CD1c-positive myeloid dendritic cell (primary cell): ENCODE data around the gene P4HB.
A peak's percentile ranks its signal among the peaks of the same experiment; 100 is the strongest.

ENCODE experiments used
- DNase-seq: peaks from one replicate; pipeline ENCODE4 v3.0.0-alpha.2; 2016; ENCODE audit errors: extremely low spot score

Gene P4HB

GRCh38 chr17:81898029-81898866 lies 37.9 kb upstream of the P4HB start:
- no peak for DNase-seq

DNA sequence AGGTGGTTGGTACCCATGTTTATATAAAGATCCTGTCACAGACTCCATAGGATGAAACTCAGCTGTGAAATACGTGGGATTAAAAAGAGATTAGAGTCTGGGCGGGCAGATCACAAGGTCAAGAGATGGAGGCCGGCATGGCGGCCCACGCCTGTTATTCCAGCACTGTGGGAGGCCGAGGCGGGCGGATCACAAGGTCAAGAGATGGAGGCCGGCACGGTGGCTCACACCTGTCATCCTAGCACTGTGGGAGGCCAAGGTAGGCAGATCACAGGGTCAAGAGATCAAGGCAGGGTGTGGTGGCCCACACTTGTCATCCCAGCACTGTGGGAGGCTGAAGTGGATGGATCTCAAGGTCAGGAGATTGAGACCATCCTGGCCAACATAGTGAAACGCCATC lies 35.1 kb upstream of the P4HB start:
- DNase-seq, result no peak

DNA sequence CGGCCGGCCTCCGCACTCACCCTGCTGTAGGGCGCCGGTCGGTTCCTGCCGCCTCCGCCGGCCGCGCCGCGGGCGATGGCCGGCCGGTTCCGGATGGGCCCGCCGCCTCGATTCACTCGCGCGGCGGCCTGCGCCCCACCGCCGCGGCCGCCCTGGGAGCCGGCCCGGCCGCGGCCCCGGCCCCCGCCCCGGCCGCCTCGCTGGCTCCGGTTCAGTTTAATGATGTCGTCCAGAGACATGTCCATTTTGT lies 30.9 kb upstream of the P4HB start:
- peak; percentile 29 for DNase-seq

DNA sequence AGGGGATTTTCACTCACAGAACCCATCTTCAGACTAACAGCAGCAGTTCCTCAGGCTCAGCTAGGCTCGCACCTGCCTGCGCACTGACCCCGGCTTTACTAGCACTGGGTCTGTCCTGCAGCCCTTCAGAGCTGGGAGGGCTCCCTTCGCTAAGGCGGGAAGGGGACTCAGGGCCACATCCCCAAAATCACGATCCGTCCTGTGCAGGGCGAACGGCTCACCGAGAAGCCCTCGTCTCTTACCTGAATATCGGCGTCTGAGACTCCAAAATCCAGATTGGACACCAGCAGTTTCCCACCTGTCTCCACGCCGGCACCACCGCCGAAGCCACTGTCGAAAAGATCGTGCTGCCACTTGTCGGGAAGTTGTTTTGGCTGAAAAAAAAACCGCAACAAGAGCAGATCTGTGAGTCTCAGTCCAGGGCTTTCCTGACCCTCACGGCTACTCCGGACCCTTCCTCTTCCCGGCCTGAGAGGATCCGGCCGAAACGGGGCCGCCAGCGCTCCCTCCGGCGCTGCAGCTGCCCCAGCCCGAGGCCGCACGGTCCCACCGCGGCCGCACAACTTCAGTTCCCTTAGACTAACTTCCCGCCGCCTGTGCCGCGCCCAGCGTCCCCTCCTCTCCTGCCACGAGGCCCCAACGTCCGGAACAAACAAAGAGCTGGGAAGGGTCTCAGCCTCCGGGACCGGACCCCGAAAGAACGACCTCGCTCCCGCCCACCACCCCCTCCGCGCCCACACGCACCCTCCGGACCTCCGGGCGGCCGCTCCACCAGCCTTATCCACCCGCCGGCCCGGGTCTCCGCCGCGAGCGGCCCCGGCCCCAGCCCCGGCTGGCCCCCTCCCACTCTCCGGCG lies 30.3 kb upstream of the P4HB start:
- DNase-seq, result peak; percentile 60

GRCh38 chr17:81889602-81890001 lies 29.3 kb upstream of the P4HB start:
- no peak for DNase-seq

- no peak for DNase-seq
These were observed 28.8 kb upstream of the P4HB start for GRCh38 chr17:81888988-81889595.

- DNase-seq, result no peak
These were observed 28.0 kb upstream of the P4HB start for GRCh38 chr17:81888105-81888987.

DNA sequence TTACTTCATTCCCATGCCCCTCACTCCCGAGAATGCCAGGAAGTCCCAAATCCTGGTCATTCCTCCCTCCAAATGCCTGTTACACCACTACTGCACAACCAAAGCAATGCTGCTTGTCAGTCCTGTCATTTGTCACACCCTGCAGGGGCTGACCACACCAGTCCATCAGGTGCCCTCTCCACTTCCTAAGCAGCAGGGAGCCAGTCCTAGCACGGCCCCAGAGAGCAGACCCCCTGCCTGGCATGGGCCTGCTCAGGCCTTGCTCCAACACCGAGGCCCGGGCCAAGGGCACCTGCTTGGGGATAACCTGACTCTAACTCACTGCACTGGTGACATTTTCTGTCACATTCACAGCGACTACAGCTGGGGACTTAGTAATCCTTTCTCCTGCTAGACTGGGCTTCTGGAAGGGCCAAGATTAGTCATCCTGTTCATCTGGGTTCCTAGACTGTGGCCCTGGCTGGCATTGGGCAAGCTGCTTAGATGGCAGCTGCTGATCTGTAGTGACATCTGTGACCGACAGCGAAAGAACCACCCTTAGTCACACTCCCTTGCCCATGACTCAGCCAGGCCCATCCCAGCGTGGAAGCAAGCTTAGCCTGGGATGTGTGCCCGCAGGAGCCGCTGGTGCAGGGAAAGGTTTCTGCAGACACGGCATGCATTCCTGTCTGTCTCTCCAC lies 25.7 kb upstream of the P4HB start:
- DNase-seq, result no peak

DNA sequence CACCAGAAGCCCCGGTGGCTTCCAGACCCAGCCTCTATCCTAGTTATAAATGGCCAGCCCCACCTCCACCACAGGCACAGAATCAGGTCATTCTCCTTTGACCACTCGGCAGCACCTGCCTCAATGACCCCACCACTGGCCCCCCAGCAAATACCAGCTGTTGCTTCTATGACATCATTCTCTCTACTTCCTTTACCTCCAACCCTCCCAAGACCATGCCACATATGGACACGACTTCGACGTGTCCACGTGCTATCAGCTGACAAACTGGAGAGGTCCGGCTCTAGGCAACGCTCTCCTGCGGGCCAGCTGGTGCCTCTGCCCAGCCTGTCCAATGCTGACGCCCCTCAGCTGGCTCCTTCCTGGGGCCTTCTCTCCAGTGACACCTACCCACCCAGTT lies 25.1 kb upstream of the P4HB start:
- DNase-seq, result no peak

- DNase-seq, result no peak
These were observed 24.6 kb upstream of the P4HB start for GRCh38 chr17:81884968-81885367.

DNA sequence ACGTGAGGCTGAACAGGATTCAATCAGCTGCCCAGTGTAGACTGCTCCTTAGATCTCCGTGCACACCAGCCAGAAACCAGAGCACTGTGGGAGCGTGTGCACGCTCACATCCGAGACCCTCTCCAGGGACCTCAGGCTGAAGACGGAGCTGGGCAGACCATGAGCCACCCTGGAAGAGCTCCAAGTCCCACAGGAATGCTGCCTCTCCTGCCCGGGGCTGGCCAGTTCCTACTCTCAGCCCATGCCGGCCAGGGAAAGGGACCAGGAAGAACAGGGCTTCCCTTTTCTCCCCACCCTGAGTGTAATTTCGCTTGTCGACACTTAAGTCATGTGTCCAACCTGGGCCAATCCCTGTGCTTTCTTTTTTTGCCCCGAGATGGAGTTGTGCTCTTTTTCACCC lies 24.2 kb upstream of the P4HB start:
- no peak for DNase-seq

- DNase-seq, result no peak
These were observed 18.8 kb upstream of the P4HB start for GRCh38 chr17:81879121-81879520.

- DNase-seq, result no peak
These were observed 18.0 kb upstream of the P4HB start for GRCh38 chr17:81878294-81878693.

GRCh38 chr17:81877569-81877968 lies 17.2 kb upstream of the P4HB start:
- no peak for DNase-seq

DNA sequence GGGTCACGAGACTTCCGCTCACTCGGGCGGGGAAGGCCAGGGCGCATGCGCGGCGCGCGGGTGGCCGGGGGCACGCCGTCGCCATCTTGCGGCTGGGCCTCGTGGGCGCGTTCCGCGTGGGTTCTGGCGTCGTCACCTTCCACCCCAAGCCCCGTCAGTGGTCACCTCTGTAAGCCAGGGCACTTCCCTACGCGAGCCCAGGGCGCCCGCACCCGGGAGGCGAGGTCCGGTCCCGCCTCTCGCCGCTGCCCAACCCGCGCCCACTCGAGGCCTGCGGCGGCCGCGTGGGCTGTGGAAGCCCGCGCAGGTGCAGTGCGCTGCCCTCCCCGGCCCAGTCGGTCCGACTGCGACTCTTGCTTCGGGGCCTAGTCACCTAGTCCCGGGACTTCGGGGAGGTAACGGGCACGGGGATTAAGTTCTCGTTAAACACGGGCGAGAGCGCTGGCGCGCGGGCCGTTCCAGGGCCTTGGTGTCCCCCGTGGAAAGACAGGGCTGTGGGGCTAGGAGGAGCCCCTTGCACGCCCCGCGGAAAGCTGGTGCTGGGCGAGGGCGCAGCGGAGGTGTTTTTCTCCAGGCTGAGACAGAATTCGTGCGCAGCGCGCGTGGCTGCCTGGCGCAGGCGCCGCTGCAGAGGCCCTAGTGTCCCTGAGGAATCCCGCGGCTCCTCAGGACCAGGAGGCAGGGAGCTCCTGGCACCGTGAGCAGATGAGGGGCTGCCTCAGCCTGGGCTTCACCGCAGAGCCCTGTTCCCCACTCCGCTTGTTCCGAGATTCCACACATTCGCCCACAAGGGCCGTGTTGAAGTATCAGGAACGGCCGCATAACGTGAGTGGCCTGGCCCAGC lies 11.3 kb upstream of the P4HB start:
- peak; percentile 98 for DNase-seq

DNA sequence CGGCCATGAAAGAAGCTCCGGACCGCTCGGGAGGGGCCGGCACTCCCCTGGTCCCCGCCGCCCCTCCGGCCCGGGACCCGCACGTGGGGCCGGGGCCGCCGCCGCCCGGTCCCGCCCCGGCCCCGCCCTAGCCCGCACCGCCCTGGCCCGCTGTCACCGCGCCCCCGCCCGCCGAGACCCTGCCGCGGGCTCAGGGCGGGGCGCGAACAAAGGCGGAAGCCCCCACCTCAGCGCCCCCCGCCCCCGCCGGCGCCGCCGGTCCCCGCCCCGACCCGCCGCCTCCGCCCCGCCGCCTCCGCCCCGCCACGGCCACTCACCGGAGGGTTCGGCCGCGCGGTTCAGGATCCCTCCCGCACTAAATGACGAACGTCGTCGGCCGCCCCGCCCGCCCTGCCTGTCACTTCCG lies 10.6 kb upstream of the P4HB start, which contains the start of gene ARHGDIA:
ARHGDIA (minus strand) TSS at position 357 of the 406 bp plus-strand sequence. CDS start 1,407 bp downstream, outside the sequence.
- DNase-seq, result no peak

DNA sequence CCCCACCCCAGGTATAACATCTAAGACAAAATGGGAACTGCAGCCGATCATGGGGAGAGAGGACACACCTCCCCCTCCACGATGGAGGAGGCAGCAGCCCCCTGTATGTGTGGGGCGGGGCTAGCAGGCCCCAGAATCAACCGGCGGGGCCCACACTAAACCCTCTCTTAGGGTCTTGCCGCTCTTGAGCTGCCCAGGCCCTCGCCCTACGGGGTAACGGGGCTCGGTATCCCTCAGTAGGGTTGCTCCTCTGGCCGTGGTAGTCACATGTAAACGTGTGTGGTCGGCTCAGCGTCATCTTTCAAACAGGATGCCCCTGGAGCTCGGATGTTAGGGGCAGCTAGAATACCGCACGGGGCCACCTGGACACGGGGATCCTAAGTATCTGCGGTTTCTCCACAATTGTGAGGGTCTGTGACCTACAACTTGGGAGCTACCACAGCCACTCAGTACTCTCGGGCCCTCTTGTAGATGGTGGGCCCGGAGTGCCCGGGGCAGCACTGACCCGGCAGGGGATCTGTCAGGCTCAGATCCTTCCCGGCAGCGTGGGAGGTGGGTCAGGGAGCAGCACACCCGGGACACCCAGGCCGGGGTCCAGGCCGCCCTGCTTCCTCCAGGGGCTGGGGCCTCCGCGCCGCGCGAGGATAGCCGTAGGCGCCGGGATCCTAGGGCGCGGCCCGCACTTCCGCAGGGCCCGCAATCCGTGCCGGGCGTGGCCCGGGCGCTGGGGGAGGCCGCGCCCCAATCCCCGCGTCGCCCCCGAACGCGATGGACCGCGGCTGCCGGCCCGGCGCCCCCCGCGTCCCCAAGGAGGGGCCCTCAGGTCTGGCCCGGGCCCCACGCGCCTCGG lies 10.0 kb upstream of the P4HB start:
- DNase-seq, result peak; percentile 69

- DNase-seq, result no peak
These were observed 9.1 kb upstream of the P4HB start for GRCh38 chr17:81869221-81870130.
